Colonic mucosa (tissue), 4 donors: Measurements from ENCODE around the gene WBP2. TPM values are rescaled to one million over a fixed set of nuclear protein-coding genes. Genes with fewer than 3 reads are reported as not detected.
"Not testable (repeated sequence)": the region's sequence is repeated elsewhere in the genome, so short reads cannot be mapped to it uniquely, and the experiment has no call there.

ENCODE experiments used
- DNase-seq: peaks from one replicate; pipeline ENCODE4 v3.0.0-alpha.2; 2020
- H3K27ac ChIP-seq: fragments of 200-600 bp; one replicate; pipeline ENCODE4 v1.8.0; 2021
- H3K27me3 ChIP-seq: fragments of 200-600 bp; one replicate; pipeline ENCODE4 v1.8.0; 2021
- H3K36me3 ChIP-seq: fragments of 200-600 bp; one replicate; pipeline ENCODE4 v1.8.0; 2021
- H3K4me1 ChIP-seq: fragments of 200-600 bp; one replicate; pipeline ENCODE4 v1.8.0; 2021; ENCODE audit warnings: mild to moderate bottlenecking
- H3K4me3 ChIP-seq: fragments of 200-600 bp; one replicate; pipeline ENCODE4 v1.8.0; 2021
- H3K9ac ChIP-seq, 2 donors: one replicate each; pipeline ENCODE4 v1.7.0; 2013; ENCODE audit warnings: control low read depth in 2 of 2, low read depth in 2 of 2, low read length in 2 of 2
- H3K9me3 ChIP-seq: fragments of 200-600 bp; one replicate; pipeline ENCODE4 v1.8.0; 2021
- CTCF ChIP-seq: fragments of 200-600 bp; IDR thresholded peaks from one replicate; pipeline ENCODE4 v1.8.0; 2022; ENCODE audit warnings: antibody characterized with exemption, mild to moderate bottlenecking
- intact Hi-C: fragments of 100-400 bp; cut with DNase I; formaldehyde crosslinking; loops from one replicate; pipeline ENCODE4 v1.14.1; 2022
- total RNA-seq, 2 donors: library from RNA; stranded (reverse); fragmentation: NEBNext Ultra II Directional in 1 of 2; extraction: Animal tissue kit (Norgen Biotek cat#: 25700) in 1 of 2; gene quantifications; one replicate each; pipeline ENCODE4 v1.2.1, GENCODE V29; 2021
- donor health status: healthy.
- donor health status: DM: no; HTN: no; CAD: no.
- donor health status: DM: no; HTN: no; CAD: no.

The WBP2 gene
- total RNA-seq, 2 donors from 2014 or later: 69.8 to 102 TPM

- Histone ChIP-seq H3K9ac (no peak overlapping the region), H3K9me3 (no peaks in the 10 kb centered on the region), H3K27me3 (no peaks in the 10 kb centered on the region), H3K4me3 (no peak overlapping the region), H3K36me3 (no peaks in the 10 kb centered on the region), H3K27ac (no peak overlapping the region), H3K4me1 (peaks cover 8% of the 10 kb centered on the region)
- no peak for DNase-seq
- intact Hi-C loops: no loop called here
- no peak for TF ChIP-seq CTCF
Observed at GRCh38 chr17:75891605-75892555, 36.7 kb upstream of the WBP2 start.

GRCh38 chr17:75891022-75891604 lies 36.0 kb upstream of the WBP2 start:
- Histone ChIP-seq H3K27ac (no peak overlapping the region), H3K27me3 (no peaks in the 10 kb centered on the region), H3K9ac (no peak overlapping the region), H3K4me3 (no peak overlapping the region), H3K36me3 (no peaks in the 10 kb centered on the region), H3K9me3 (no peaks in the 10 kb centered on the region), H3K4me1 (peaks cover 8% of the 10 kb centered on the region)
- TF ChIP-seq CTCF: no peak
- intact Hi-C loops: no loop called here
- DNase-seq: no peak

- no peak for TF ChIP-seq CTCF
- no peak for DNase-seq
- no peaks in the 10 kb centered on the region for H3K27me3 ChIP-seq
- no peak overlapping the region for H3K4me3 ChIP-seq
- H3K9ac ChIP-seq: no peak overlapping the region
- no peak overlapping the region for H3K27ac ChIP-seq
- H3K9me3 ChIP-seq: no peaks in the 10 kb centered on the region
- H3K36me3 ChIP-seq: no peaks in the 10 kb centered on the region
- intact Hi-C loops: no loop called here
- no peaks in the 10 kb centered on the region for H3K4me1 ChIP-seq
Observed at GRCh38 chr17:75889454-75889853, 34.3 kb upstream of the WBP2 start.

GRCh38 chr17:75888484-75888883 lies 33.3 kb upstream of the WBP2 start:
- H3K27ac ChIP-seq: no peak overlapping the region
- no peak overlapping the region for H3K9ac ChIP-seq
- H3K36me3 ChIP-seq: no peaks in the 10 kb centered on the region
- no peak for TF ChIP-seq CTCF
- intact Hi-C loops: no loop called here
- no peaks in the 10 kb centered on the region for H3K27me3 ChIP-seq
- no peak overlapping the region for H3K4me3 ChIP-seq
- DNase-seq: no peak
- no peaks in the 10 kb centered on the region for H3K9me3 ChIP-seq
- H3K4me1 ChIP-seq: no peaks in the 10 kb centered on the region

- H3K27ac ChIP-seq, DNase-seq, intact Hi-C loops, H3K36me3 ChIP-seq, H3K4me3 ChIP-seq, H3K4me1 ChIP-seq, H3K9ac ChIP-seq, H3K9me3 ChIP-seq, H3K27me3 ChIP-seq: not testable (repeated sequence)
Observed at GRCh38 chr17:75885860-75886259, 30.7 kb upstream of the WBP2 start.

GRCh38 chr17:75885431-75885830 lies 30.3 kb upstream of the WBP2 start:
- no peak for DNase-seq
- Histone ChIP-seq H3K27me3 (no peaks in the 10 kb centered on the region), H3K4me3 (no peak overlapping the region), H3K9me3 (no peaks in the 10 kb centered on the region), H3K9ac (no peak overlapping the region), H3K36me3 (no peaks in the 10 kb centered on the region), H3K4me1 (no peaks in the 10 kb centered on the region), H3K27ac (no peak overlapping the region)
- no peak for TF ChIP-seq CTCF
- intact Hi-C loops: no loop called here
